Measurements from ENCODE around the gene PSORS1C1. TPM values are rescaled to one million over a fixed set of nuclear protein-coding genes. Genes with fewer than 3 reads are reported as not detected.
A peak's percentile ranks its signal among the peaks of the same experiment; 100 is the strongest.

Gene PSORS1C1
- total RNA-seq, 1 donor: 2.2 TPM

DNA sequence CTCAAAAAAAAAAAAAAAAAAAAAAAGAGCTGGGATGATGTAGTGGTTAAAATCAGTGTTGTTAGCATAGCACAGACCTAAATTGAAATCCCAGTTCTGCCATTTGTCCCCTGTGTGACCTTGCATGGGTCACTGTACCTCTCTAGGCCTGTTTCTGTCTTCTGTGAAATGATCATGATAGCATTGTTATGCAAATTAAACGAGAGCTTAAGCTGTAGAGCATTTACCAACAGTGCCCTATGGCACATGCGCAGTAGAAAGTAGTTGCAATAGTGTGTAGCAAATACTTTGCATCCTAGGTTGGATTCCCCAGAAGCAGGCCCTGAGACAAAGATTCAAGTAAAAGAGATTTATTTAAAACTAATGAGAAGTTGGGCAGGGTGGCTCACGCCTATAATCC lies 17.0 kb downstream of the PSORS1C1 start:
- Histone ChIP-seq H3K27ac (ENCODE audit: low read depth, low read length) (no peak overlapping the region), H3K4me2 (ENCODE audit: insufficient read depth, low read length) (no peak overlapping the region), H2AFZ (ENCODE audit: low read length) (no peak overlapping the region), H3K4me1 (ENCODE audit: insufficient read depth, low read length) (peaks cover under 1% of the 10 kb centered on the region), H3K4me3 (ENCODE audit: insufficient read depth, low read length) (no peak overlapping the region), H4K20me1 (ENCODE audit: insufficient read depth, low read length) (no peaks in the 10 kb centered on the region), H3K9me3 (ENCODE audit: low read depth, low read length) (no peaks in the 10 kb centered on the region), H3K79me2 (ENCODE audit: insufficient read depth, low read length) (no peaks in the 10 kb centered on the region), H3K27me3 (ENCODE audit: insufficient read depth, low read length) (peaks cover 23% of the 10 kb centered on the region), H3K36me3 (ENCODE audit: insufficient read depth, low read length) (no peaks in the 10 kb centered on the region)
- peak; percentile 17 for DNase-seq (ENCODE audit: insufficient read length, low spot score, missing footprints)
- TF ChIP-seq CTCF (IDR thresholded peaks at IDR 0.05; ENCODE audit: extremely low read depth, low read depth, low read length): no peak

GRCh38 chr6:31132806-31133205 lies 18.2 kb downstream of the PSORS1C1 start:
- no peak overlapping the region for H2AFZ ChIP-seq (ENCODE audit: low read length)
- no peak overlapping the region for H3K4me3 ChIP-seq (ENCODE audit: insufficient read depth, low read length)
- no peaks in the 10 kb centered on the region for H3K9me3 ChIP-seq (ENCODE audit: low read depth, low read length)
- peak; percentile 15 for DNase-seq (ENCODE audit: insufficient read length, low spot score, missing footprints)
- no peaks in the 10 kb centered on the region for H4K20me1 ChIP-seq (ENCODE audit: insufficient read depth, low read length)
- no peak overlapping the region for H3K4me2 ChIP-seq (ENCODE audit: insufficient read depth, low read length)
- H3K79me2 ChIP-seq (ENCODE audit: insufficient read depth, low read length): no peaks in the 10 kb centered on the region
- H3K27me3 ChIP-seq (ENCODE audit: insufficient read depth, low read length): peaks cover 18% of the 10 kb centered on the region
- H3K4me1 ChIP-seq (ENCODE audit: insufficient read depth, low read length): peaks cover 3% of the 10 kb centered on the region
- H3K27ac ChIP-seq (ENCODE audit: low read depth, low read length): no peak overlapping the region
- no peak for TF ChIP-seq CTCF (IDR thresholded peaks at IDR 0.05; ENCODE audit: extremely low read depth, low read depth, low read length)
- H3K36me3 ChIP-seq (ENCODE audit: insufficient read depth, low read length): no peaks in the 10 kb centered on the region

DNA sequence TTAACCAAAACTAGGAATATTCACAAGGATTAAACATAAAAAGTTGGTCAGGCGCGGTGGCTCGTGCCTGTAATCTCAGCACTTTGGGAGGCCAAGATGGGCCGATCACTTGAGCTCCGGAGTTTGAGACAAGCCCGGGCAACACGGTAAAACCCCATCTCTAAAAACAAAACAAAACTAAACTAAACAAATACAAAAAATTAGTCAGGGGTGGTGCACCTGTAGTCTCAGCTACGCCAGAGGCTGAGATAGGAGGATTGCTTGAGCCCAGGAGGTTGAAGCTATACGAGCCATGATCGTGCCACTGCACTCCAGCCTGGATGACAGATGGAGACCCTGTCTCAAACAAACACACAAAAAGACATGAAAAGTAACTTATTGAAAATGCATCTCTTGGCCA lies 21.1 kb downstream of the PSORS1C1 start:
- no peaks in the 10 kb centered on the region for H3K79me2 ChIP-seq (ENCODE audit: insufficient read depth, low read length)
- H2AFZ ChIP-seq (ENCODE audit: low read length): no peak overlapping the region
- H3K27me3 ChIP-seq (ENCODE audit: insufficient read depth, low read length): no peaks in the 10 kb centered on the region
- H3K36me3 ChIP-seq (ENCODE audit: insufficient read depth, low read length): no peaks in the 10 kb centered on the region
- no peak overlapping the region for H3K4me3 ChIP-seq (ENCODE audit: insufficient read depth, low read length)
- peaks cover 7% of the 10 kb centered on the region for H3K4me1 ChIP-seq (ENCODE audit: insufficient read depth, low read length)
- no peak overlapping the region for H3K27ac ChIP-seq (ENCODE audit: low read depth, low read length)
- TF ChIP-seq CTCF (IDR thresholded peaks at IDR 0.05; ENCODE audit: extremely low read depth, low read depth, low read length): no peak
- no peak overlapping the region for H3K4me2 ChIP-seq (ENCODE audit: insufficient read depth, low read length)
- no peaks in the 10 kb centered on the region for H4K20me1 ChIP-seq (ENCODE audit: insufficient read depth, low read length)
- no peaks in the 10 kb centered on the region for H3K9me3 ChIP-seq (ENCODE audit: low read depth, low read length)
- no peak for DNase-seq (ENCODE audit: insufficient read length, low spot score, missing footprints)

GRCh38 chr6:31138982-31139381 lies 24.4 kb downstream of the PSORS1C1 start, which contains the start of gene PSORS1C2:
TSS of gene PSORS1C2 (minus strand) at chr6:31139066. CDS start at chr6:31139026, 40 bp downstream.
- peak; percentile 15 for DNase-seq (ENCODE audit: insufficient read length, low spot score, missing footprints)
- Histone ChIP-seq H3K4me2 (ENCODE audit: insufficient read depth, low read length) (peak within 1 kb of the TSS; percentile 78), H3K4me3 (ENCODE audit: insufficient read depth, low read length) (peak within 1 kb of the TSS; percentile 62), H3K36me3 (ENCODE audit: insufficient read depth, low read length) (peaks cover 6% of the 10 kb centered on the region), H4K20me1 (ENCODE audit: insufficient read depth, low read length) (no peaks in the 10 kb centered on the region), H3K9me3 (ENCODE audit: low read depth, low read length) (no peaks in the 10 kb centered on the region), H3K4me1 (ENCODE audit: insufficient read depth, low read length) (peaks cover 7% of the 10 kb centered on the region), H3K27me3 (ENCODE audit: insufficient read depth, low read length) (no peaks in the 10 kb centered on the region), H3K27ac (ENCODE audit: low read depth, low read length) (no peak within 1 kb of the TSS), H3K79me2 (ENCODE audit: insufficient read depth, low read length) (no peaks in the 10 kb centered on the region), H2AFZ (ENCODE audit: low read length) (peak within 1 kb of the TSS; percentile 87)
- no peak for TF ChIP-seq CTCF (IDR thresholded peaks at IDR 0.05; ENCODE audit: extremely low read depth, low read depth, low read length)
